HEK293T (cell line): Measurements from ENCODE around the gene HIPK4.
A peak's percentile ranks its signal among the peaks of the same experiment; 100 is the strongest.

Experiments
- ARNT ChIP-seq: fragments of 450-650 bp; IDR thresholded peaks from 2 replicates; pipeline ENCODE4 v1.6.1; 2017; ENCODE audit warnings: mild to moderate bottlenecking
- BHLHE40 ChIP-seq: fragments of 450-650 bp; IDR thresholded peaks from 2 replicates; pipeline ENCODE4 v1.6.1; 2016; ENCODE audit warnings: mild to moderate bottlenecking, moderate library complexity, borderline replicate concordance
- CTBP1 ChIP-seq: fragments of 450-650 bp; IDR thresholded peaks from 2 replicates; pipeline ENCODE4 v1.6.1; 2016; ENCODE audit warnings: borderline replicate concordance
- ELF4 ChIP-seq: fragments of 450-650 bp; IDR thresholded peaks from 2 replicates; pipeline ENCODE4 v1.6.1; 2017; ENCODE audit warnings: antibody characterized with exemption
- FOXK2 ChIP-seq: fragments of 450-650 bp; IDR thresholded peaks from 2 replicates; pipeline ENCODE4 v1.6.1; 2016; ENCODE audit warnings: mild to moderate bottlenecking
- FOXM1 ChIP-seq: fragments of 450-650 bp; IDR thresholded peaks from 2 replicates; pipeline ENCODE4 v1.6.1; 2017; ENCODE audit warnings: mild to moderate bottlenecking, borderline replicate concordance
- HDGF ChIP-seq: fragments of 450-650 bp; IDR thresholded peaks from 2 replicates; pipeline ENCODE4 v1.6.1; 2017; ENCODE audit warnings: antibody characterized with exemption, borderline replicate concordance
- LEF1 ChIP-seq: fragments of 450-650 bp; IDR thresholded peaks from 2 replicates; pipeline ENCODE4 v1.6.1; 2017; ENCODE audit warnings: mild to moderate bottlenecking, borderline replicate concordance
- NFRKB ChIP-seq: fragments of 450-650 bp; IDR thresholded peaks from 2 replicates; pipeline ENCODE4 v1.6.1; 2016; ENCODE audit warnings: mild to moderate bottlenecking, moderate library complexity
- SP1 ChIP-seq: fragments of 450-650 bp; IDR thresholded peaks from 2 replicates; pipeline ENCODE4 v1.6.1; 2017
- SUZ12 ChIP-seq: fragments of 450-650 bp; IDR thresholded peaks from 2 replicates; pipeline ENCODE4 v1.6.1; 2016; ENCODE audit warnings: mild to moderate bottlenecking
- TARDBP ChIP-seq: fragments of 450-650 bp; IDR thresholded peaks from 2 replicates; pipeline ENCODE4 v1.6.1; 2016
- ZNF384 ChIP-seq: fragments of 450-650 bp; IDR thresholded peaks from 2 replicates; pipeline ENCODE4 v1.6.1; 2016
- TF ChIP-seq, protein P1 (sequence below): fragments of 450-650 bp; IDR thresholded peaks from 2 replicates; pipeline ENCODE4 v1.6.1; 2016

DNA sequence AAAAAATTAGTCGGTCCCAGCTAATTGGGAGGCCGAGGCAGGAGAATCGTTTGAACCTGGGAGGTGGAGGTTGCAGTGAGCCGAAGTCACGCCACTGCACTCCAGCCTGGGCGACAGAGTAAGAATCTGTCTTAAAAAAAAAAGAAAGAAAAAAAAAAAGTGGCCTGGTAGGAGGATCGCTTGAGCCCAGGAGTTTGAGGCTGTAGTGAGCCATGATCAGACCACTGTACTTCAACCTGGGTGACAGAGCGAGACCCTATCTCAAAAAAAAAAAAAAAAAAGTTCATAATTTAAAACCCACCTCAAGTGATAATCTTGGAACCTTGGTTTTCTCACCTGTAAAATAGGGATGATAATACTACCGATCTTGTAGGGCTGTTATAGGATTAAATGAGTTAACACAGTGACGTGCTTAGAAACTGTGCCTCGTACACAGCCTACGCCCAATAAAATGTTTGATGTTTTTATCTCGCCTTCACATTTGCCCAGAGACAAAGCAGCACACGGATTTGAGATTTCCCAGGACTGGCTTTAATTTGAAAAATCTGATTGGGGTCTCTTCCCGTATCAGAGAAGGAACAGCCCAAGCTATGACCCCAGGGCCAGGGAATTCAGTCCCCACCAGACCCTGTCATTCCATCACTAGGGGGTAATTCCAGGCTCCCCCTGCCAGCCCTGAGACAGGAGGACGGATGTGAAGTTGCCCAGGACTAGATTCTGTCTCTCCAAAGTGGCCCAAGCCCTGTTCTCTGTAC, 32.2 kb upstream of the HIPK4 start:
- TF ChIP-seq FOXM1 (no peak), ELF4 (no peak), LEF1 (no peak), ZNF384 (peak; percentile 53; the same call in 1 of the 2 replicates), NFRKB (no peak), BHLHE40 (no peak), ARNT (no peak), FOXK2 (no peak), HDGF (no peak), CTBP1 (no peak), TARDBP (no peak), SUZ12 (no peak), SP1 (no peak)
- TF ChIP-seq, protein P1, sequence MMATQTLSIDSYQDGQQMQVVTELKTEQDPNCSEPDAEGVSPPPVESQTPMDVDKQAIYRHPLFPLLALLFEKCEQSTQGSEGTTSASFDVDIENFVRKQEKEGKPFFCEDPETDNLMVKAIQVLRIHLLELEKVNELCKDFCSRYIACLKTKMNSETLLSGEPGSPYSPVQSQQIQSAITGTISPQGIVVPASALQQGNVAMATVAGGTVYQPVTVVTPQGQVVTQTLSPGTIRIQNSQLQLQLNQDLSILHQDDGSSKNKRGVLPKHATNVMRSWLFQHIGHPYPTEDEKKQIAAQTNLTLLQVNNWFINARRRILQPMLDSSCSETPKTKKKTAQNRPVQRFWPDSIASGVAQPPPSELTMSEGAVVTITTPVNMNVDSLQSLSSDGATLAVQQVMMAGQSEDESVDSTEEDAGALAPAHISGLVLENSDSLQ, result no peak
